HepG2 (cell line): ENCODE data around the gene QRICH2. TPM values are rescaled to one million over a fixed set of nuclear protein-coding genes. Genes with fewer than 3 reads are reported as not detected.

Experiments used
- ADNP ChIP-seq: sonication (generic); formaldehyde crosslinking; IDR thresholded peaks from 2 replicates; pipeline ENCODE4 v1.4.0; 2020; ENCODE audit warnings: missing genetic modification reagents
- ARNTL ChIP-seq: sonication (generic); formaldehyde crosslinking; IDR thresholded peaks from 2 replicates; pipeline ENCODE4 v1.4.0; 2020; ENCODE audit warnings: mild to moderate bottlenecking, missing genetic modification reagents
- CCDC6 ChIP-seq: sonication (generic); formaldehyde crosslinking; IDR thresholded peaks from 2 replicates; pipeline ENCODE4 v1.8.1; 2022; ENCODE audit warnings: mild to moderate bottlenecking, missing genetic modification reagents, moderate library complexity
- CTCF ChIP-seq: sonication (generic); formaldehyde crosslinking; IDR thresholded peaks from 2 replicates; pipeline ENCODE4 v1.5.0; 2020; ENCODE audit warnings: mild to moderate bottlenecking, missing genetic modification reagents, moderate library complexity
- MXD1 ChIP-seq: sonication (generic); formaldehyde crosslinking; IDR thresholded peaks from 2 replicates; pipeline ENCODE4 v1.4.0; 2020; ENCODE audit warnings: mild to moderate bottlenecking, missing genetic modification reagents
- REST ChIP-seq, 2 experiments: IDR thresholded peaks; 2 replicates each; pipeline ENCODE4 v1.6.1; 2011 to 2012; ENCODE audit warnings: low read length in 2 of 2, borderline replicate concordance in 1 of 2, low read depth in 1 of 2, mild to moderate bottlenecking in 1 of 2, moderate library complexity in 1 of 2
- RFX1 ChIP-seq: fragments of 450-650 bp; IDR thresholded peaks from 2 replicates; pipeline ENCODE4 v1.6.1; 2017
- SMARCC2 ChIP-seq: fragments of 450-650 bp; IDR thresholded peaks from 2 replicates; pipeline ENCODE4 v1.6.1; 2017; ENCODE audit warnings: antibody characterized with exemption, mild to moderate bottlenecking
- SRSF4 ChIP-seq: fragments of 200-400 bp; formaldehyde crosslinking; IDR thresholded peaks from one replicate; pipeline ENCODE4 v1.6.1; 2018; ENCODE audit warnings: mild to moderate bottlenecking, low read depth, low read length, moderate library complexity; ENCODE audit not compliant: poor library complexity, severe bottlenecking
- TFE3 ChIP-seq: IDR thresholded peaks from 2 replicates; pipeline ENCODE4 v1.6.1; 2016
- THAP11 ChIP-seq: IDR thresholded peaks from 2 replicates; pipeline ENCODE4 v1.6.1; 2016; ENCODE audit warnings: missing biosample characterization, missing genetic modification reagents
- ZNF317 ChIP-seq: sonication (generic); formaldehyde crosslinking; IDR thresholded peaks from 2 replicates; pipeline ENCODE4 v1.5.0; 2020; ENCODE audit warnings: mild to moderate bottlenecking, missing genetic modification reagents
- ZZZ3 ChIP-seq: sonication (generic); formaldehyde crosslinking; IDR thresholded peaks from 2 replicates; pipeline ENCODE4 v1.4.0; 2020; ENCODE audit warnings: missing genetic modification reagents, mild to moderate bottlenecking, borderline replicate concordance
- polyA plus RNA-seq, 8 experiments: library from polyadenylated mRNA; depleted of rRNA in 3 of 8; stranded (reverse) in 7 of 8; unstranded in 1 of 8; fragments of >200 nt; fragmentation: Illumina TruSeq in 4 of 8; extraction: Trizol in 4 of 8; gene quantifications; 2 replicates each; pipeline versions ENCODE4 v1.2.1 to v1.2.3, GENCODE V29; 2011 to 2016; ENCODE audit warnings: low read depth in 4 of 8, missing spikeins in 1 of 8, mixed read lengths in 1 of 8; ENCODE audit not compliant: insufficient read depth in 1 of 8
- total RNA-seq, 5 experiments: library from RNA; depleted of rRNA; stranded (reverse); fragments of >200 nt; fragmentation: Illumina TruSeq; extraction: Trizol; gene quantifications; 2 replicates each; pipeline ENCODE4 v1.2.3, GENCODE V29; 2016; ENCODE audit warnings: low read depth in 1 of 5
- TF ChIP-seq, protein P1 (sequence below): sonication (generic); formaldehyde crosslinking; IDR thresholded peaks from 2 replicates; pipeline ENCODE4 v1.4.0; 2020; ENCODE audit warnings: mild to moderate bottlenecking, missing genetic modification reagents
- TF ChIP-seq, protein P2 (sequence below): sonication (generic); formaldehyde crosslinking; IDR thresholded peaks from 2 replicates; pipeline ENCODE4; 2020; ENCODE audit warnings: missing genetic modification reagents, mild to moderate bottlenecking, borderline replicate concordance

Gene QRICH2
- total and polyA plus RNA-seq, 2 of the 13 experiments (the other 11 are each of a cell fraction or from before 2014, with no cell fraction given) = 3.7 to 5.7 TPM

GRCh38 chr17:76279742-76280287, 28.3 kb downstream of the QRICH2 start (continued):
- no peak for TF ChIP-seq REST (IDR thresholded peaks at IDR 0.05; ENCODE audit: borderline replicate concordance in 1 of 2, low read depth in 1 of 2, low read length in 2 of 2)
- TF ChIP-seq, protein P1, sequence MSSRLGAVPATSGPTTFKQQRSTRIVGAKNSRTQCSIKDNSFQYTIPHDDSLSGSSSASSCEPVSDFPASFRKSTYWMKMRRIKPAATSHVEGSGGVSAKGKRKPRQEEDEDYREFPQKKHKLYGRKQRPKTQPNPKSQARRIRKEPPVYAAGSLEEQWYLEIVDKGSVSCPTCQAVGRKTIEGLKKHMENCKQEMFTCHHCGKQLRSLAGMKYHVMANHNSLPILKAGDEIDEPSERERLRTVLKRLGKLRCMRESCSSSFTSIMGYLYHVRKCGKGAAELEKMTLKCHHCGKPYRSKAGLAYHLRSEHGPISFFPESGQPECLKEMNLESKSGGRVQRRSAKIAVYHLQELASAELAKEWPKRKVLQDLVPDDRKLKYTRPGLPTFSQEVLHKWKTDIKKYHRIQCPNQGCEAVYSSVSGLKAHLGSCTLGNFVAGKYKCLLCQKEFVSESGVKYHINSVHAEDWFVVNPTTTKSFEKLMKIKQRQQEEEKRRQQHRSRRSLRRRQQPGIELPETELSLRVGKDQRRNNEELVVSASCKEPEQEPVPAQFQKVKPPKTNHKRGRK = no peak
- TF ChIP-seq THAP11 (CRISPR knock-in tag) = no peak
- peak; percentile 3; the same call in 1 of the 2 replicates for TF ChIP-seq TFE3 (CRISPR knock-in tag)
- no peak for TF ChIP-seq ZZZ3 (CRISPR knock-in tag)
- no peak for TF ChIP-seq RFX1
- TF ChIP-seq ARNTL (CRISPR knock-in tag) = no peak
- 0 out of 2 replicates have a peak, but pooled peaks have one; percentile 21 for TF ChIP-seq MXD1 (CRISPR knock-in tag)
- no peak for TF ChIP-seq SRSF4
- TF ChIP-seq ZNF317 = no peak
- TF ChIP-seq CTCF = no peak
- no peak for TF ChIP-seq CCDC6 (CRISPR knock-in tag)
- no peak for TF ChIP-seq SMARCC2
- TF ChIP-seq, protein P2, sequence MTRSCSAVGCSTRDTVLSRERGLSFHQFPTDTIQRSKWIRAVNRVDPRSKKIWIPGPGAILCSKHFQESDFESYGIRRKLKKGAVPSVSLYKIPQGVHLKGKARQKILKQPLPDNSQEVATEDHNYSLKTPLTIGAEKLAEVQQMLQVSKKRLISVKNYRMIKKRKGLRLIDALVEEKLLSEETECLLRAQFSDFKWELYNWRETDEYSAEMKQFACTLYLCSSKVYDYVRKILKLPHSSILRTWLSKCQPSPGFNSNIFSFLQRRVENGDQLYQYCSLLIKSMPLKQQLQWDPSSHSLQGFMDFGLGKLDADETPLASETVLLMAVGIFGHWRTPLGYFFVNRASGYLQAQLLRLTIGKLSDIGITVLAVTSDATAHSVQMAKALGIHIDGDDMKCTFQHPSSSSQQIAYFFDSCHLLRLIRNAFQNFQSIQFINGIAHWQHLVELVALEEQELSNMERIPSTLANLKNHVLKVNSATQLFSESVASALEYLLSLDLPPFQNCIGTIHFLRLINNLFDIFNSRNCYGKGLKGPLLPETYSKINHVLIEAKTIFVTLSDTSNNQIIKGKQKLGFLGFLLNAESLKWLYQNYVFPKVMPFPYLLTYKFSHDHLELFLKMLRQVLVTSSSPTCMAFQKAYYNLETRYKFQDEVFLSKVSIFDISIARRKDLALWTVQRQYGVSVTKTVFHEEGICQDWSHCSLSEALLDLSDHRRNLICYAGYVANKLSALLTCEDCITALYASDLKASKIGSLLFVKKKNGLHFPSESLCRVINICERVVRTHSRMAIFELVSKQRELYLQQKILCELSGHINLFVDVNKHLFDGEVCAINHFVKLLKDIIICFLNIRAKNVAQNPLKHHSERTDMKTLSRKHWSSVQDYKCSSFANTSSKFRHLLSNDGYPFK = no peak; the same call in 1 of the 2 replicates
- TF ChIP-seq ADNP (CRISPR knock-in tag) = peak; percentile 18; the same call in 1 of the 2 replicates
